Measurements from ENCODE around the gene ADAM15.

GRCh38 chr1:155092641-155093040 lies 41.5 kb downstream of the ADAM15 start:
- no peak for TF ChIP-seq CTCF (IDR thresholded peaks at IDR 0.05; ENCODE audit: low read depth, low read length, poor library complexity, severe bottlenecking)
- no peak for TF ChIP-seq EZH2phosphoT487 (IDR thresholded peaks at IDR 0.05; ENCODE audit: borderline replicate concordance, low read length)

All from DOHH2 (cell line).